DMS153 treated with DMSO at 0.1 percent for 48 hours (cell line): ENCODE data around the gene PGPEP1.

ENCODE experiments used
- DNase-seq: peaks from one replicate; lab custom pipeline; 2025; ENCODE audit not compliant: unreplicated experiment; lab: John Stamatoyannopoulos, UW

PGPEP1 gene, protein sequence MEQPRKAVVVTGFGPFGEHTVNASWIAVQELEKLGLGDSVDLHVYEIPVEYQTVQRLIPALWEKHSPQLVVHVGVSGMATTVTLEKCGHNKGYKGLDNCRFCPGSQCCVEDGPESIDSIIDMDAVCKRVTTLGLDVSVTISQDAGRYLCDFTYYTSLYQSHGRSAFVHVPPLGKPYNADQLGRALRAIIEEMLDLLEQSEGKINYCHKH

DNA sequence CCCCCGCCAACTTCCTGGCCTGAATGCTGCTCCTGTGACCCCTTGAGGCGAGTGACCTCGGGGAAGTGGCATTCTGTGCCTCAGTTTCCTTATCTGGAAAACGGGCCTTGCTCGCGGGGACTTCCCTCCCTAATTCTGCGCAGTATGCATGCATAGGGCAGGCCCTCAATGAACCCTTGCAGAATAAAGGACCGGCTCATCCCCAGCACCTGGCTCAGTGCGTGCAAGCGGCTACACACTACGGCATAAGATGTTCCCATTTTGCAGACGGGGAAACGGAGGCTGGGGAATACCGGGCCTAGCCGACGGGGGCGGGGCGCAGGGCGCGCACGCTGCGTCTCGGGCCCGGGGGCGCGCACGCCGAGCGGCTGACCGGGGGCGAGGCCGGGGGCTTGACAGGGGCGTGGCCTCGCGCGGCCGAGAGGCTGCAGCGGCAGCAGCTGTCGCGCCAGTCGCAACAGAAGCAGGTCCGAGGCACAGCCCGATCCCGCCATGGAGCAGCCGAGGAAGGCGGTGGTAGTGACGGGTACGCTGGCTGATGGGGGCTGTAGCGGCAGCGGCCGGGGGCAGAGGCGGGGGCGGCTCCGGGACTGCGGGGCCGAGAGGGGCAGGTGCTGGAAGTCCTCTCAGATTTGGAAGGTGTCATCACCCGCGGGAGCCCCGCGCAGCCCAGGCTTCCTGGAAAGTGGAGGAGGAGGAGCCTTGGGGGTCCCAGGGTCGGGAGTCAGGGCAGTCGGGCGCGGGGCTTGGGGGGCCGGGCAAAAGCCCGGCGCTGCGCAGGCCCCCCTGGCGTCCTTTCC lies at the start of gene PGPEP1:
TSS of gene PGPEP1 (plus strand) at position 409 of the 800 bp plus-strand sequence. CDS start at position 493, 84 bp downstream.
- no peak for DNase-seq

DNA sequence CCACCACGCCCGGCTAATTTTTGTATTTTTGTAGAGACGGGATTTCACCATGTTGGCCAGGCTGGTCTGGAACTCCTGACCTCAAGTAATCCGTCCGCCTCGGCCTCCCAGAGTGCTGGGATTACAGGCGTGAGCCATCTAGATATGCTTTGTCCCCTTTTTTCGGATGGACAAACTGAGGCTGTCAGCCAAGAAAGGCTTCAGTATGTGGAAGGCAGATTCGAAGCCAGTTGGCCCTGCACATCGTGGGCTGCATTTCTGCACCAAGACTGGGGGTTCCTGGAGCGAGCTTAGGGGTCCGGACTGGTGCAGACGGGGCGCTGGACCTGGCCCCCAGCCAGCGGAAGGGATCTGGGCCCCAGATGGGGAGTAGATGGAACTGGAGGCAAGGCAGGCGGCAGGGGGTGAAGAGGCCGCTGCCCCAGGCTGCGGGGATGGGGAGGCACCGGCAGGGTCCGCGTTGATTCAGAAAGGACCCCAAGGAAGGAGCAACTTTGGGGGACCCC lies 49.3 kb upstream of the PGPEP1 start:
- DNase-seq, result no peak

GRCh38 chr19:18291590-18292461 lies 48.6 kb upstream of the PGPEP1 start:
- DNase-seq, result peak; percentile 20

DNA sequence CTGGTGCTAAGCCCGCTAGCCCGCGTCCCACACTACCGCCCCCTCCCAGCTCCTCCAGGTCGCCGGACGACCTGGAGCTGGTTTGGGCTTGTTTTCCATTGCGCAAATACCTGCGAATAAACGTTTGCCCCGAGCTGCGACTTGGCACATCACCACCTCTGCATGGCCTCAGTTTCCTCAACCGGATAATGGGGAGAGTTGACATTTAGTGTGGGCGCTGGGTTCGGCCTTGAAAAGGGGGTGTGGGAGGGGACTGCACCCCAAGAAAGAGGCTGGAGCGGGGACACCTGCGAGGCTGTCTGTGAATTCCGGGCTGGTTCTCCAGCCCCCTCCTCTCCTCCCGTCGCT lies 48.0 kb upstream of the PGPEP1 start:
- DNase-seq, result no peak

- DNase-seq, result no peak
Measured at GRCh38 chr19:18292810-18293641, 47.4 kb upstream of the PGPEP1 start.

DNA sequence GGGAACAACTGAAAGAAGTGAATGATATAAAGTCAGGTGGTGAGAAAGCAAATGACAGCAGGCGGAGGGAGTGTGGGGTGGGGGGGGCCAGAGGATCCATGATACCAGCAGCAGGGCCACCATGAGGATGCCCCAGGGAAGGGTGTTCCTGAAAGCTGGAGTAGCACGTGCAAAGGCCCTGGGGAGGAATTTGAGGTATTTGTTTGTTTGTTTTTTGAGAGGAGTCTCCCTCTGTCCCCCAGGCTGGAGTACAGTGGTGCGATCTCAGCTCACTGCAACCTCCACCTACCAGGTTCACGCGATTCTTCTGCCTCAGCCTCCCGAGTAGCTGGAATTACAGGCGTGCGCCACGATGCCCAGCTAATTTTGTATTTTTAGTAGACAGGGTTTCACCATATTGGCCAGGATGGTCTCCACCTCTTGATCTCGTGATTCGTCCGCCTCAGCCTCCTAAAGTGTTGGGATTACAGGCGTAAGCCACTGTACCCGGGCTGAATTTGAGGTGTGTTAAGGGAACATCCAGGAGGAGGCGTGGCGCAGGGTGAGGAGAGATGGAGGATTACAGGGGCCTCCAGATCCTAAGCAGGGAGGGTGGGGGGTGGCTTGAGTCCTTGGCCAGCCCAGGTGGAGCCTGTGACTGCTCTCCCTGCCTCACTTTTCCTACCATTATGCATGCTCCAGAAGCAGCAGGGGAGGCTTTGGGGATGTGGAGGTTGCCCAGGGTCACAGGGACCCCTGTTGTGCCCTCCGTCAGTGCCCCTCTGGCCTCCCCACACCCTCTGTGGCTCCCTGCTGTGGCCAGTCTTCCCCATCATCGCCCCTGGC lies 46.5 kb upstream of the PGPEP1 start:
- no peak for DNase-seq

GRCh38 chr19:18294467-18294864 lies 45.9 kb upstream of the PGPEP1 start:
- DNase-seq, result peak; percentile 29

DNA sequence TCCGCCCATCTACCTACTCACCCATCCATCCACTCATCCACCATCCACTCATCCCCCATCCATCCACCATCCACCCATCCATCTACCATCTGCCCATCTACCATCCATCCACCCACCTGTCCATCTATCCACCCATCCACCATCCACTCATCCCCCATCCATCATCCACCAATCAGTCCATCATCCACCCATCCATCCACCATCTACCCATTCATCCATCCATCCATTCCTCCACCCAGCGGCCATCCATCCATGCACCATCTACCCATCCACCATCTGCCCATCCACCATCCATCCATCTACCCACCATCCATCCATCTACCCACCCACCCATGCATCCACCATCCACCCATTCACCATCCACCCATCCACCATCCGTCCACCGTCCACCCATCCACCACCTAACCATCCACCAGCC lies 45.4 kb upstream of the PGPEP1 start:
- DNase-seq, result no peak

- no peak for DNase-seq
Measured at GRCh38 chr19:18297308-18297707, 43.1 kb upstream of the PGPEP1 start.

DNA sequence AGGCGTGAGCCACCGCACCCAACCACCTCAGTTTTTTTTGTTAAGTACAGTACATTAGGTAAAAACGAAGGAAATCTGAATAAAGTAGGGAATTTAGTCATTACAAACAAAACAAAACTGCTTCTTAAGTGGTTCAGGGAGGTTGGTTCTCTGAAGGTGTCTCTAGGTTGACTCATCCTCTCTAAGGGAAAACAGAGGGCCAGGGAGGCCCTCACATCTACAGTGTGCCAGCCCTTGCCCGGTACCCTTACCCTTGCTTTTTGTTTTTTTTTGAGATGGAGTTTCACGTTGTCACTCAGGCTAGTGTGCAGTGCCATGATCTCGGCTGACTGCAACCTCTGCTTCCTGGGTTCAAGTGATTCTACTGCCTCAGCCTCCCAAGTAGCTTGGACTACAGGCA lies 41.8 kb upstream of the PGPEP1 start:
- no peak for DNase-seq

DNA sequence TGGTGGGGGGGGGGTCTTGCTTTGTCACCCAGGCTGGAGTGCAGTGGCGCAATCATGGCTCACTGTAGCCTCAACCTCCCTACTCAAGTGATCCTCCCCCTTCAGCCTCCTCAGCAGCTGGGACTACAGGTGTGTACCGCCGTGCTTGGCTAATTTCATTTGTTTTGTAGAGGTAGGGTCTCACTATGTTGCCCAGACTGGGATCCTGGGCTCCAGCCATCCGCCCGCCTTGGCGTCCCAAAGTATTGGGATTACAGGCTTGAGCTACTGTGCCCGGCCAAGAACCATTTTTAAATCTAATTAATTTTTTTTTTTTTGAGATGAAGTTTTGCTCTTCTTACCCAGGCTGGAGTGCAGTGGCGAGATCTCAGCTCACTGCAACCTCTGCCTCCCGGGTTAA lies 40.7 kb upstream of the PGPEP1 start:
- no peak for DNase-seq

- no peak for DNase-seq
Measured at GRCh38 chr19:18300930-18301717, 39.3 kb upstream of the PGPEP1 start.

GRCh38 chr19:18301718-18302111 lies 38.7 kb upstream of the PGPEP1 start:
- DNase-seq, result no peak

DNA sequence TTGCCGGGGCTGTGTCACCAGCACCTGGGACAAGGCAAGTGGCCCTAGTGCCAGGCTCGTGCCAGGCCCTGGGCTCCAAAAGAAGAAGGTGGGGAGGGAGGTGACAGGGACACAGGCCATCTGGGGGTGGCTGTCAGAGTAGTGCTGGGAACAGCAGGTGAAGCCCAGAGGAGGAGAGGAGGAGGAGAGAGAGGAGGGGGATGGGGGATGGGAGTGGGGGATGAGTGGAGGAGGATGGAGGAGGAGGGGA lies 36.3 kb upstream of the PGPEP1 start:
- DNase-seq, result no peak

DNA sequence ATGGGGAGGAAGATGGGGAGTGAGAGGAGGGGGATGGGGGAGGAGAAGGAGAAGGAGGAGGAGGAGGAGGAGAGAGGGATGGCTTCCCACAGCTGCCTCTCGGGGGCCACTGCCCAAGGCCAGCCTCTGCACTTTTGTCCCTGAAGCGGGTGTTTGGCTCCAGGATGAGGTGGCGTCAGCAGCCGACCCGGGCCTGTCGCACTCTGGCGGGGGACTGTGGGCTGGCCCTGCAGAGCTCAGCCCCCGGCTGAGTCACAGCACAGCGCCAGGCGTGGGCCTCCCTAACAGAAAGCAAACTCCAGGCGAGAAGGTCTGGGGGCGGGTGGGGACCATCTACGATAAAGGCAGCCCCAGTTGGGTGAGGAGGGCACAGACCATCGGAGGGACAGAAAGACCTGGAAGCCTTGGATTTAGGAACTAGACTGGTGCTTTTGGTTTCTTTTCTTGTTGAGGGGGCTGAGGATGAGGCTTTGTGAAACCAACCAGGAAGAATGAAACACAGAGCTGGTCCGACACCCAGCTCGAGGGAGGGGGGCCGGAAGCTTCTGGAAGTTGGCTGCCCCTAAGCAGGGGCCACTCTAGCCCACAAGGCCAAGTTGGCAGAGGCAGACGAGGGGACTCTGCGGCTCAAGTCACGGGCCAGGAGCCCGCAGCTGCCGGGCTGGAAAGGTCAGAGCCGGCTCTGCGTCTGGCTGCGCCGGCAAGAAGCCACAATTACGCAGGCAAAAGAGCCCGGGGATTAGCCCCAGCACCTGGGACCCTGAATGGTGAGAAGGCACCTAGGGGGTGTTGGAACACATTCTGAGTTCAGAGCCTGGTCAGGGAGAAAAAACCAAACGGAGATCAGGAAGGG lies 35.7 kb upstream of the PGPEP1 start:
- DNase-seq, result peak; percentile 37

DNA sequence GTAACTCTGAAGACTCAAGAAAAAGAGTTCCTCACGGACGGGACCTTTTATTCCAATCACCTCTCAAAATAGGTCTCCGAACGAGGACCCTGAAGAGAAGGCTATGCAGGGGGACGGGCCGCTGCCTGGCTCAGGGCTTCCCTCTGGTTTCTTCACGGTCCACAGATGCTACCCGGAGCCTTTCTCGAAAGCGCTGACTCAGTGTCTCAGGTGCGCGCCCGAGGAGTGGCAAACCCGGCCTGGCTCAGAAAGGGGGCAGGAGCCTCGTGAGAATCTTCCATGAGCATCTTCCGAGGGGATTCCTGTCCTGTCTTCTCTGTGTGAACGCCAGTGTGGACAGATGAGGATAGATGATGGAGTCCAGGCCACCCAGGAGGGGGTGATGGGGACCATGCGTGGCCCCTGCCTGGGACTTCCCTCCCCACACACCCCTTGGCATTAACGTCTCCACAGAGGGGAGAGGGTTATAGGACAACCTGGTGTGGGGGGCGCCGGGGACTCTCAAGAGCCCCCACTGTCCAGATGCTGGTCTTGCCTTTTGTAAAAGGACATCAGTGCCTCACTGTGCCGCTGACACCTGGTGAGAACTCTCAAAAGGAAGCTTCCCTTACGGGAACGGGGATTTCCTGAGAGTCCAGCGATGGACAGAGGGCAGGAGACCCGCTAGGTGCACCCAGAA lies 34.0 kb upstream of the PGPEP1 start:
- no peak for DNase-seq

- no peak for DNase-seq
Measured at GRCh38 chr19:18306888-18307260, 33.5 kb upstream of the PGPEP1 start.

- DNase-seq, result no peak
Measured at GRCh38 chr19:18307271-18307681, 33.1 kb upstream of the PGPEP1 start.
